GM12874 (cell line): ENCODE data around the gene GAS7.

Source experiments
- TF ChIP-seq, protein P1 (sequence below): IDR thresholded peaks from 2 replicates; pipeline ENCODE4 v1.5.1; 2011; ENCODE audit warnings: low read depth, mild to moderate bottlenecking, control low read depth, low read length, moderate library complexity; ENCODE audit not compliant: insufficient read depth

Gene GAS7

DNA sequence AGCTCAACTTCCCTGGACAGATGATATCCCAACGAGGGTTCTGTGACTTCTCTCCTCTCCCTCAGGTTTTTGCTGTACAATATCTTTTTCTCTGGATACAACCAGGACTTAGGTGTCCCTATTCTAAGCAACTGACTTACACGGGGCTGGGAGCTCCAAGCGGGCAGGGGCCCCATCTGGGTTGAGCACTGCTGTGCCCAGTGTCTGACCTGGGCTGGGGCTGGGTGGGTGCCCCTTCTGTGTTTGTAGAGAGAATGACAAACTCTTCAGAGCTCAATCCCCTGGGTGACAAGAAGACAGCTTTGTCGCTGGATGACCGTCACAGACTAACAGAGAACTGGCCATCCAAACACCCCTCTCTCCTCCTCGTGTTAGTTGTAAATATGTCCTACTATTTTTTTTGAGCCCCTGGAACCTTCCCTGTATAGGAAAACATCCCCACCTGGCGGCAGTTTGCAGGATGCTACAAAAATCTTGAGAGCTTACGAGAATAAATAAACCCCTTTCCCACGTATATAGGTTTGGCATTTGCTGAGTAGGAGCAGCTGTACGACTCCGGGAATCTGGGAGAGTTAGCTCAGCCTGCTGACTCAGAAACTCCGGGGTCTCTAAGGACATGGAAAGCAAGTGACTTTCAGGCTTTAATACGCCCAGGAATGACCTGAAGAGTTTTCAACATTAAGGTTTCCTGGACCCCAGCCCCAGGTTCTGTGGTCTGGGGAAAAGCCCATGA is 269.6 kb downstream of the GAS7 start:
- TF ChIP-seq, protein P1, sequence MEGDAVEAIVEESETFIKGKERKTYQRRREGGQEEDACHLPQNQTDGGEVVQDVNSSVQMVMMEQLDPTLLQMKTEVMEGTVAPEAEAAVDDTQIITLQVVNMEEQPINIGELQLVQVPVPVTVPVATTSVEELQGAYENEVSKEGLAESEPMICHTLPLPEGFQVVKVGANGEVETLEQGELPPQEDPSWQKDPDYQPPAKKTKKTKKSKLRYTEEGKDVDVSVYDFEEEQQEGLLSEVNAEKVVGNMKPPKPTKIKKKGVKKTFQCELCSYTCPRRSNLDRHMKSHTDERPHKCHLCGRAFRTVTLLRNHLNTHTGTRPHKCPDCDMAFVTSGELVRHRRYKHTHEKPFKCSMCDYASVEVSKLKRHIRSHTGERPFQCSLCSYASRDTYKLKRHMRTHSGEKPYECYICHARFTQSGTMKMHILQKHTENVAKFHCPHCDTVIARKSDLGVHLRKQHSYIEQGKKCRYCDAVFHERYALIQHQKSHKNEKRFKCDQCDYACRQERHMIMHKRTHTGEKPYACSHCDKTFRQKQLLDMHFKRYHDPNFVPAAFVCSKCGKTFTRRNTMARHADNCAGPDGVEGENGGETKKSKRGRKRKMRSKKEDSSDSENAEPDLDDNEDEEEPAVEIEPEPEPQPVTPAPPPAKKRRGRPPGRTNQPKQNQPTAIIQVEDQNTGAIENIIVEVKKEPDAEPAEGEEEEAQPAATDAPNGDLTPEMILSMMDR: no peak

DNA sequence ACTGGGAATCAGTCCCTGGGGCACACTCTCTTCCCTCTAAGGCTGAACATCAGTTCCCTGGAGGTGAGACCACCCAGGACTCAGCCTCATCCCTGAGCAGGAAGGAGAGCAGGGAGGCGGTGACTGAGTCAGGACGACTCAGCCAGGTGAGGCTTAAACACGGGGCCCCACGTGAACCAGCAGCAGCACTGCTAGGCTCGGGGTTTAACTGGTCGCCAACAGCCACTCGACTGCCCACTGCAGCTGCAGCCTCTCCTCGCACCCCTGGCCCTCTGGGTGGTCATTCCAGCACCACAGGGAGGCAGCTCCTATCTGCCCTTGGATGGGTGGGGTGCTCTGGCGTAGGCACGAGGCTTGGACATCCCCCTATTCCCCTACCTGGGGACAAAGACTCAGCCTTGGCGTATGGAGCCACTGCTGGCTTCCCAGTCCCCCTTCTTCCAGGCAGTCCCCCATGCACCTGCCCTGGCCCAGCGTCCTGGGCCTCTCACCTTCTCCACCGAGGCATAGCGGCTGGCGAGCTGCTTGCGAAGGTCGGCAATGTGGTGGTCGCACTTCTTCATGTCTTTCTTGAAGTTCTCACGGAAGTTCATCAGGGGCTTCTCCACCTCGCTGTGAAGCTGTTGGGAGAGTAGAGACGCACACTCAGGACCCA is 272.1 kb downstream of the GAS7 start:
- TF ChIP-seq, protein P1: no peak

DNA sequence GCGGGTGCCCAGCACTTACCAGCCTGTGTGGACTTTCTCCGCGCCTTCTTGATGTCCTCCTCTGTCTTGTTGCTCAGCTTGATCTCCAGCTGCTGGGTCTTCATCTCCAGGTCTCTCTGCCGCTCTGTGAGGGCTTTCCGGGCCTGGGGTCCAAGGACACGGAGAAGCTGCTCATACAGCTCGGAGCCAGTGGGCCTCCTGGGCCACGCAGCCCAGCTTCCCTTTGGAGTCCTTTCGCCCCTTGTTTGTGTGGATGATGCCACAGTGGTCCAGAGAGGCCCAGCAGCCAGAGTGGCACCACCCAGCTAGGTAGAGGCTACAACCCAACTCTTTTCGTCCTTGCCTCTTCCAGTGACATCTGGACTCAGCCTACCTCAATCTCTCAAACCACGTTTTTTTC is 272.9 kb downstream of the GAS7 start:
- TF ChIP-seq, protein P1: no peak

DNA sequence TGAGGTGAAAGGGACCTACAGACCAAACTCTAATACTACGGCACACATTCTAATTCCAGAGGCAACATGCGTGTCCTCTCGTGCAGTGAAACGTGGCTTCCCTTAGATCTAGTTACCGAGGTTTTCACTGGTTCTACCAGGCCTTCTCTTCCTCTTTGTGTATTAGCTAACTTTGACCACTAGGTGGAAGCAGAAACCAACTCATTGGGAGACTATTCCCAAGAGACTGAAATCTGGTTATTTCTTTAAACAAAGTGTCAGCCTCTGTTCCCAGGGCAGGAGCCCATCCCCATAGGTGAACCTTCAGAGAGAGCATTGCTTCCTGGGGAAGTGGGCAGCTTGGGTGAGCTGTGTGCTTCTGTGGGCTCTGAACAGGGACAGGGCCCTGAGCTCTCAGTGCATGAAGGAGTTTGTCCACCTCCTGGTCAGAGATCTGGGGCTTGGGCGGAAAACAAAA is 273.6 kb downstream of the GAS7 start:
- TF ChIP-seq, protein P1: peak; percentile 73

DNA sequence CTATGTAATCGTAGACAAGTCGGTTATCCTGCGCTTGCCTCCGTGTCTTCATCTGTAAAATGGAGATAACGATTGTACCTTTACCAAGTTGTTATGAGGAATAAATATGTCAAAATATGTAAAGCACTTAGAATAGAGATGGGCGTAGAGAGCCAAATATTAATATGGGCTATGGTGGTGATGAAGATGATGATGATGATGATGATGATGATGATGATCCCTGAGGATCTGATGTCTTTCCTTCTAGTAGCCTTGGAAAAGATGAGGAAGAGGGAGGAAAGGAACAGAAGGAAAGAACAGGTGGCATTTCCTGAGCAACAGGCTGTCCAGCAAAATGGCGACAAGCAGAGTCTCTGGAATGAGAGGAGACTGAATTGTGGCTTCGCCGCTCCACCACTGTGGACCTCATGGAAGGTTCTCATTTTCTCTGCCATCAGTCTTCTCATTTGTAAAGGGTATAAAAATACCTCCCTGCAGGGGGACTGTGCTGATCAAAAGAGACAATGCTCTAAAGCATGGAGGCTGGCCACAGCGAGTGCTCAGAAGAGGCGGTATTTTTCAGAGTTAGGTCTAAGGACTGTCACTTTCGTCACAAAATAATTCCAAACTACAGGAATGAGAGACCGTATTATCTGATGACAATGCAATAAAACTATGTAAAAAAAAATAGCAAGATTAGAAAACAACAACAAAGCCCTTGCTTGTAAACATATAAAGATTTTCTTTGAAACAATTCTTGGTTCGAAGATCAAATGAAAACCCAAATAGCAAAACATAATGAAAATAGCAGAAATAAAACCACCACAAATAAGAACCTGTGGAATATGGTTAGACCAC is 276.2 kb downstream of the GAS7 start:
- TF ChIP-seq, protein P1: no peak

DNA sequence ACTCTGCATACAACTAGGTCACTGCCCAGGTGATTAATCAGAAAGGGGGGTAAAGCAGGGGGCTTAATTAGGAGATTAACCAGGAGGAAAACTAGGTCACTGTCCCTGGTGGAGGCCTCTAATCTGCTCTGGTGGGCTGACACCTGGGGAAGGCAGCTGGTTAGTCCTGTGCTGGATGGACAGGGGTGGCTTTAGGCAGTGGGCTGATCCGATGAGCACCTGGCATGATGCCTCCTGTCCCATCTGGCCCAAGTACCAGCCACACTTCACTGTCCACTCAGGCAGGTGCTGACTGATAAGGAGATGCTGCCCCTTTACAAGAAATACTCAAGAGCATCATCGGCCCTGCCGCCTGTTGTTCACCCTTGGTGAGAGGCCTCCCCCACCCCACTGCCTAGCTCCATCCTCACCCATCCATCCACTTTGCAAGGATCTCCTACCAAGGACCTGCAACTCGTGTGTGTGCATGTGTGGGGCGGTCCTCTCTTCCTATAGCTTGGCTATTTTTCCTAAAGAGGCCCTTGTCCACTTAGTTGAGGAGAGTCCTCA is 279.5 kb downstream of the GAS7 start:
- TF ChIP-seq, protein P1: no peak

DNA sequence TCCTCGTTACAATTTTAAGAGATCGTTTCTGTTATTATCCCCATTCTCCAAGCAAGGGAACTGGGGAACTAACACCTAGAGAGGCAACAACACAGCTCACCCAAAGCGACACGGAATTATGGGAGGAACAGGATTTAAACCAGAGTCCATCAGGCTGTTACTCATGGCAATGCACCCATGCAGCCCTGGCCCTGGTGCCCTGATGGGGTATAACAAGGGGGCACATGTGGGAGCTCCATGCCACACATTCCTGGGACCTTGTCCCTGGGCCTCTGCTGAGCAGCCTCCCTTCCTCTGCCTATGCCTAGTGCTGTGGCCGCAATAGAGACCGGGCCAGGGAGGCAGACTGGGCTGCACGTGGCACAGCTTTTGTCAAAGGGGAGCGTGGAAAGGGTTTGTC is 280.1 kb downstream of the GAS7 start:
- TF ChIP-seq, protein P1: no peak
